ENCODE data around the gene AZI2. TPM values are rescaled to one million over a fixed set of nuclear protein-coding genes. Genes with fewer than 3 reads are reported as not detected.

Gene AZI2
- total and polyA plus RNA-seq, 9 of the 15 experiments (the other 6 are each of a cell fraction or from before 2014, with no cell fraction given) = 28.5 to 96.3 (median 70.2) TPM

GRCh38 chr3:28273837-28274236 is 74.8 kb downstream of the AZI2 start:
- Histone ChIP-seq H3K9ac (ENCODE audit: insufficient read depth in 1 of 2, low read depth in 2 of 2, low read length in 2 of 2) (no peak overlapping the region), H3K4me2 (ENCODE audit: insufficient read depth, low read length) (no peak overlapping the region), H3K36me3 (ENCODE audit: control insufficient read depth, insufficient read depth, low read length) (peaks cover 10% of the 10 kb centered on the region; the same call in 2 of the 3 replicates), H2AFZ (ENCODE audit: low read depth, low read length) (no peak overlapping the region), H4K20me1 (replicated peaks; ENCODE audit: control insufficient read depth, insufficient read depth, low read length) (no peaks in the 10 kb centered on the region), H3K4me1 (replicated peaks in 1 of 2; ENCODE audit: control insufficient read depth in 2 of 2, insufficient read depth in 2 of 2, low read length in 2 of 2) (no peaks in the 10 kb centered on the region), H3K27ac (ENCODE audit: extremely low read depth, low read depth, low read length) (no peak overlapping the region), H3K27me3 (ENCODE audit: control insufficient read depth in 2 of 2, insufficient read depth in 2 of 2, low read length in 2 of 2) (no peaks in the 10 kb centered on the region), H3K9me3 (replicated peaks; ENCODE audit: control insufficient read depth, insufficient read depth, low read depth, low read length) (no peaks in the 10 kb centered on the region; the same call in 1 of the 2 replicates), H3K4me3 (no peak overlapping the region), H3K79me2 (ENCODE audit: control insufficient read depth, insufficient read depth, low read length) (peaks cover 8% of the 10 kb centered on the region; the same call in 2 of the 3 replicates), H3K9me1 (ENCODE audit: control insufficient read depth, insufficient read depth, low read length) (no peaks in the 10 kb centered on the region)
- CTCF ChIA-PET (ENCODE audit: low intra/inter-chr PET ratio) = no interaction called here
- POLR2A ChIA-PET = interaction anchor here (1.3 kb wide), 1 partner anchor 11 kb away, joined by 3 read pairs; no protein-coding TSS in a partner anchor
- ATAC-seq = no peak
- intact Hi-C loops (cut with micrococcal nuclease) = no loop called here
- in situ Hi-C loops (cut with MboI) = no loop called here
- no peak for DNase-seq (ENCODE audit: extremely low read depth in 1 of 4, low spot score in 3 of 4)
- FAIRE-seq = no peak
- BruUV-seq (replicated peaks) = no TSS peak
- no peak for TF ChIP-seq ELK3 (CRISPR knock-in tag; IDR thresholded peaks at IDR 0.05)
- no peak for TF ChIP-seq RBFOX2 (IDR thresholded peaks at IDR 0.05; ENCODE audit: low read depth, low read length)
- TF ChIP-seq ZNF76 (CRISPR knock-in tag; IDR thresholded peaks at IDR 0.05; ENCODE audit: borderline replicate concordance) = no peak
- no peak for TF ChIP-seq EHMT2 (IDR thresholded peaks at IDR 0.05)
- TF ChIP-seq SRSF9 (IDR thresholded peaks at IDR 0.05; ENCODE audit: borderline replicate concordance, low read depth, low read length) = no peak
- TF ChIP-seq HDAC6 (IDR thresholded peaks at IDR 0.05; ENCODE audit: low read depth, low read length) = no peak
- TF ChIP-seq, protein P1, sequence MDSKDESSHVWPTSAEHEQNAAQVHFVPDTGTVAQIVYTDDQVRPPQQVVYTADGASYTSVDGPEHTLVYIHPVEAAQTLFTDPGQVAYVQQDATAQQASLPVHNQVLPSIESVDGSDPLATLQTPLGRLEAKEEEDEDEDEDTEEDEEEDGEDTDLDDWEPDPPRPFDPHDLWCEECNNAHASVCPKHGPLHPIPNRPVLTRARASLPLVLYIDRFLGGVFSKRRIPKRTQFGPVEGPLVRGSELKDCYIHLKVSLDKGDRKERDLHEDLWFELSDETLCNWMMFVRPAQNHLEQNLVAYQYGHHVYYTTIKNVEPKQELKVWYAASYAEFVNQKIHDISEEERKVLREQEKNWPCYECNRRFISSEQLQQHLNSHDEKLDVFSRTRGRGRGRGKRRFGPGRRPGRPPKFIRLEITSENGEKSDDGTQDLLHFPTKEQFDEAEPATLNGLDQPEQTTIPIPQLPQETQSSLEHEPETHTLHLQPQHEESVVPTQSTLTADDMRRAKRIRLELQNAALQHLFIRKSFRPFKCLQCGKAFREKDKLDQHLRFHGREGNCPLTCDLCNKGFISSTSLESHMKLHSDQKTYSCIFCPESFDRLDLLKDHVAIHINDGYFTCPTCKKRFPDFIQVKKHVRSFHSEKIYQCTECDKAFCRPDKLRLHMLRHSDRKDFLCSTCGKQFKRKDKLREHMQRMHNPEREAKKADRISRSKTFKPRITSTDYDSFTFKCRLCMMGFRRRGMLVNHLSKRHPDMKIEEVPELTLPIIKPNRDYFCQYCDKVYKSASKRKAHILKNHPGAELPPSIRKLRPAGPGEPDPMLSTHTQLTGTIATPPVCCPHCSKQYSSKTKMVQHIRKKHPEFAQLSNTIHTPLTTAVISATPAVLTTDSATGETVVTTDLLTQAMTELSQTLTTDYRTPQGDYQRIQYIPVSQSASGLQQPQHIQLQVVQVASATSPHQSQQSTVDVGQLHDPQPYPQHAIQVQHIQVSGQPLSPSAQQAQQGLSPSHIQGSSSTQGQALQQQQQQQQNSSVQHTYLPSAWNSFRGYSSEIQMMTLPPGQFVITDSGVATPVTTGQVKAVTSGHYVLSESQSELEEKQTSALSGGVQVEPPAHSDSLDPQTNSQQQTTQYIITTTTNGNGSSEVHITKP (IDR thresholded peaks at IDR 0.05; ENCODE audit: partially characterized antibody) = no peak
- TF ChIP-seq PPARD (CRISPR knock-in tag; IDR thresholded peaks at IDR 0.05) = no peak
- no peak for TF ChIP-seq ZNF436 (CRISPR knock-in tag; IDR thresholded peaks at IDR 0.05)
- TF ChIP-seq IRF2 (CRISPR knock-in tag; IDR thresholded peaks at IDR 0.05) = no peak
- TF ChIP-seq, protein P2, sequence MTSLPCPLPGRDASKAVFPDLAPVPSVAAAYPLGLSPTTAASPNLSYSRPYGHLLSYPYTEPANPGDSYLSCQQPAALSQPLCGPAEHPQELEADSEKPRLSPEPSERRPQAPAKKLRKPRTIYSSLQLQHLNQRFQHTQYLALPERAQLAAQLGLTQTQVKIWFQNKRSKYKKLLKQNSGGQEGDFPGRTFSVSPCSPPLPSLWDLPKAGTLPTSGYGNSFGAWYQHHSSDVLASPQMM (CRISPR knock-in tag; IDR thresholded peaks at IDR 0.05) = no peak
- no peak for TF ChIP-seq RAD21 (CRISPR knock-in tag; conservative IDR thresholded peaks at IDR 0.05 in 1 of 2, IDR thresholded peaks at IDR 0.05 in 1 of 2)
- TF ChIP-seq, protein P3, sequence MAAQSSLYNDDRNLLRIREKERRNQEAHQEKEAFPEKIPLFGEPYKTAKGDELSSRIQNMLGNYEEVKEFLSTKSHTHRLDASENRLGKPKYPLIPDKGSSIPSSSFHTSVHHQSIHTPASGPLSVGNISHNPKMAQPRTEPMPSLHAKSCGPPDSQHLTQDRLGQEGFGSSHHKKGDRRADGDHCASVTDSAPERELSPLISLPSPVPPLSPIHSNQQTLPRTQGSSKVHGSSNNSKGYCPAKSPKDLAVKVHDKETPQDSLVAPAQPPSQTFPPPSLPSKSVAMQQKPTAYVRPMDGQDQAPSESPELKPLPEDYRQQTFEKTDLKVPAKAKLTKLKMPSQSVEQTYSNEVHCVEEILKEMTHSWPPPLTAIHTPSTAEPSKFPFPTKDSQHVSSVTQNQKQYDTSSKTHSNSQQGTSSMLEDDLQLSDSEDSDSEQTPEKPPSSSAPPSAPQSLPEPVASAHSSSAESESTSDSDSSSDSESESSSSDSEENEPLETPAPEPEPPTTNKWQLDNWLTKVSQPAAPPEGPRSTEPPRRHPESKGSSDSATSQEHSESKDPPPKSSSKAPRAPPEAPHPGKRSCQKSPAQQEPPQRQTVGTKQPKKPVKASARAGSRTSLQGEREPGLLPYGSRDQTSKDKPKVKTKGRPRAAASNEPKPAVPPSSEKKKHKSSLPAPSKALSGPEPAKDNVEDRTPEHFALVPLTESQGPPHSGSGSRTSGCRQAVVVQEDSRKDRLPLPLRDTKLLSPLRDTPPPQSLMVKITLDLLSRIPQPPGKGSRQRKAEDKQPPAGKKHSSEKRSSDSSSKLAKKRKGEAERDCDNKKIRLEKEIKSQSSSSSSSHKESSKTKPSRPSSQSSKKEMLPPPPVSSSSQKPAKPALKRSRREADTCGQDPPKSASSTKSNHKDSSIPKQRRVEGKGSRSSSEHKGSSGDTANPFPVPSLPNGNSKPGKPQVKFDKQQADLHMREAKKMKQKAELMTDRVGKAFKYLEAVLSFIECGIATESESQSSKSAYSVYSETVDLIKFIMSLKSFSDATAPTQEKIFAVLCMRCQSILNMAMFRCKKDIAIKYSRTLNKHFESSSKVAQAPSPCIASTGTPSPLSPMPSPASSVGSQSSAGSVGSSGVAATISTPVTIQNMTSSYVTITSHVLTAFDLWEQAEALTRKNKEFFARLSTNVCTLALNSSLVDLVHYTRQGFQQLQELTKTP (IDR thresholded peaks at IDR 0.05; ENCODE audit: low read depth in 1 of 2, partially characterized antibody in 2 of 2) = no peak
- no peak for TF ChIP-seq KDM1A (IDR thresholded peaks at IDR 0.05)

All from K562 (cell line).